Lower lobe of right lung (tissue), 2 donors: ENCODE measurements around the gene GSG1L. TPM values are rescaled to one million over a fixed set of nuclear protein-coding genes. Genes with fewer than 3 reads are reported as not detected.

Experiments
- ATAC-seq, 2 donors: fragments of 200-7000 bp; cut with Tn5 transposase; one replicate each; pipeline ENCODE4 v1.9.1; 2020 to 2022; ENCODE audit warnings: mild to moderate bottlenecking in 2 of 2, moderate library complexity in 2 of 2
- DNase-seq: peaks from one replicate; pipeline ENCODE4 v3.0.0-alpha.2; 2020
- H3K27ac ChIP-seq: fragments of 200-600 bp; one replicate; pipeline ENCODE4 v1.8.0; 2022
- H3K27me3 ChIP-seq: fragments of 200-600 bp; one replicate; pipeline ENCODE4 v1.8.0; 2022; ENCODE audit warnings: low read depth
- H3K36me3 ChIP-seq: fragments of 200-600 bp; one replicate; pipeline ENCODE4 v1.8.0; 2022; ENCODE audit warnings: mild to moderate bottlenecking
- H3K4me1 ChIP-seq: fragments of 200-600 bp; one replicate; pipeline ENCODE4 v1.8.0; 2022
- H3K4me3 ChIP-seq: fragments of 200-600 bp; one replicate; pipeline ENCODE4 v1.8.0; 2022; ENCODE audit warnings: mild to moderate bottlenecking
- H3K9me3 ChIP-seq: fragments of 200-600 bp; one replicate; pipeline ENCODE4 v1.8.0; 2022
- intact Hi-C: fragments of 100-400 bp; cut with DNase I; formaldehyde crosslinking; loops from one replicate; pipeline ENCODE4 v1.11.0; 2022
- total RNA-seq: library from RNA; stranded (reverse); fragmentation: NEBNext Ultra II Directional; extraction: Animal tissue kit (Norgen Biotek cat#: 25700); gene quantifications from one replicate; pipeline ENCODE4 v1.2.1, GENCODE V29; 2021
- TF ChIP-seq, protein P1 (sequence below): fragments of 200-600 bp; IDR thresholded peaks from one replicate; pipeline ENCODE4 v1.8.0; 2022; ENCODE audit warnings: antibody characterized with exemption, mild to moderate bottlenecking
- donor health status: DM: no; HTN: yes; CAD: no; lungs with severe emphysema.

GSG1L gene
- total RNA-seq, 1 donor from 2014 or later: 0.30 TPM

DNA sequence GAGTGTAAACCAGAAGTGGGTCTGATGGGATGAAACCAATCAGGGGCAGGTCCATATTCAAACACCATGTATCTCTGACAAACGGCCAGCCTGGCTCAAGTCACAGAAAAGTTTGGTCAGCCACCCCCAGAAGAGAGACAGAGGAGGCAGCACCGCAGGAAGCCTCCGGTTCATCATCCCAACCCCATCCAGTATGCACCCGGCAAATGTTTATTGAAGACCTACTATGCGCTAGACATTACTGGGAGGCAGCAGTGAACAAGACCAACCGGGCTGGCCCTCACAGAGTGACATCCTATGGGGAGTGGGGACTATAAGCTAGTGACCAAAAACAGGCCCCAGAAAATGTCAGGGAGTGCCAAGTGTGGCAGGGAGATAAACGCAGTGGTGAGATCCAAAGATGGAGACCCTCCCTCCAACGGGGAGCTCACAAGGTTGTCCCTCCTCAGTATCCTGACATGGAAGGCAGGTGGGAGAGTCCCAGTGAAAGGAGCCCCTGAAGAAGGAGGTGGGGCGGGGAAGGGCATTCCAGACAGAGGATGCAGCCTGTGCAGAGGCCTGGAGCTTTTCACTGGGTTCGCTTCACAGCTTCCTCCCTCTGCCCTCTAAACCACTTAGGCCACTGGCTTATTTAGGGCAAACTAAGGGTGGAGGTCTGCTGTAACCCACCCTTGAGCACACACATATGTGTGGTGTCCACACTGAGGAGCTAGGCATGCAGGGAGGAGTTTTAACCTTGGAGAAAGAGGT lies 2.0 kb downstream of the GSG1L start:
- Histone ChIP-seq H3K27me3 (peaks cover 49% of the 10 kb centered on the region), H3K4me3 (no peak overlapping the region), H3K4me1 (no peaks in the 10 kb centered on the region), H3K36me3 (no peaks in the 10 kb centered on the region), H3K27ac (no peak overlapping the region), H3K9me3 (no peaks in the 10 kb centered on the region)
- TF ChIP-seq, protein P1, sequence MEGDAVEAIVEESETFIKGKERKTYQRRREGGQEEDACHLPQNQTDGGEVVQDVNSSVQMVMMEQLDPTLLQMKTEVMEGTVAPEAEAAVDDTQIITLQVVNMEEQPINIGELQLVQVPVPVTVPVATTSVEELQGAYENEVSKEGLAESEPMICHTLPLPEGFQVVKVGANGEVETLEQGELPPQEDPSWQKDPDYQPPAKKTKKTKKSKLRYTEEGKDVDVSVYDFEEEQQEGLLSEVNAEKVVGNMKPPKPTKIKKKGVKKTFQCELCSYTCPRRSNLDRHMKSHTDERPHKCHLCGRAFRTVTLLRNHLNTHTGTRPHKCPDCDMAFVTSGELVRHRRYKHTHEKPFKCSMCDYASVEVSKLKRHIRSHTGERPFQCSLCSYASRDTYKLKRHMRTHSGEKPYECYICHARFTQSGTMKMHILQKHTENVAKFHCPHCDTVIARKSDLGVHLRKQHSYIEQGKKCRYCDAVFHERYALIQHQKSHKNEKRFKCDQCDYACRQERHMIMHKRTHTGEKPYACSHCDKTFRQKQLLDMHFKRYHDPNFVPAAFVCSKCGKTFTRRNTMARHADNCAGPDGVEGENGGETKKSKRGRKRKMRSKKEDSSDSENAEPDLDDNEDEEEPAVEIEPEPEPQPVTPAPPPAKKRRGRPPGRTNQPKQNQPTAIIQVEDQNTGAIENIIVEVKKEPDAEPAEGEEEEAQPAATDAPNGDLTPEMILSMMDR: no peak
- DNase-seq (no peak), ATAC-seq (no peak)
- intact Hi-C loops: no loop called here

DNA sequence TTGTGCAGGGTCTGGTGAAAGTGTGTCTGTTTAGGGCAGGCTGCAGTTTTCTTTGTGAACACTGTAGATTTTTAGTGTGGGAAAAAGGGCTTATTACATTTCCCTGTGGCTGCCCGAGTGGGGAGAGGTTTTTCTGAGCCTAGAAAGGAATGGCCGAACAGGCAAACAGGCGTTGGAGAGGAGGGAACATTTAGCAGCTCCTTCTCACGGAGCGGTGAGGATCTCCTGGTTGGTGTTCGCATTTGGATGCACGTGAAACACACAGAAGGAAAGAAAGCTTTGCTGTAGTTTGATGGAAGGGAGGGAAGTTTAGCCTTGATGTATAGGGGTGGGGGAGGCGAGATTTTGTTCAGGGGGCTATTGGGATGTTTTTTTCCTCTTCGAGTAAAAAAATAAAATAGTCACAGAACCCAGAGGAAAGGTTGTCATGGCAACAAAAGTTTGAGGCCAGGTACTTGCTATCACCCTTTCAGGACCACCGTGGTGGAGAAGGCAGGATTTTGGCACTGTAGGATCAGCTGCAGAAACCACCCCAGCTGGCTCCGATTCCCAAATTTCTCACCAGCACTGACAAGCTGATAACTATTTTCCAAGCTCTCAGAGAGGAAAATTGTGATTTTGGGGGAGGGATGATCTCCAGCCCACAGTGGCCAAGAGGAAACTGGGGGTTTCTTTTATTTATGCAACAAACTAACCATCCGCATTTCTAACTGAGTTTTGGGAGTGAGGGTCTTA lies 3.5 kb downstream of the GSG1L start:
- peaks cover 51% of the 10 kb centered on the region for H3K27me3 ChIP-seq
- H3K4me3 ChIP-seq: no peak overlapping the region
- DNase-seq: no peak
- no peak for ATAC-seq
- no peaks in the 10 kb centered on the region for H3K9me3 ChIP-seq
- H3K36me3 ChIP-seq: no peaks in the 10 kb centered on the region
- TF ChIP-seq, protein P1: no peak
- intact Hi-C loops: no loop called here
- no peak overlapping the region for H3K27ac ChIP-seq
- no peaks in the 10 kb centered on the region for H3K4me1 ChIP-seq

GRCh38 chr16:28058839-28059589 lies 4.5 kb downstream of the GSG1L start:
- DNase-seq: no peak
- Histone ChIP-seq H3K9me3 (no peaks in the 10 kb centered on the region), H3K4me3 (no peak overlapping the region), H3K36me3 (no peaks in the 10 kb centered on the region), H3K27ac (no peak overlapping the region), H3K27me3 (peaks cover 50% of the 10 kb centered on the region), H3K4me1 (no peaks in the 10 kb centered on the region)
- ATAC-seq: no peak
- TF ChIP-seq, protein P1: no peak
- intact Hi-C loops: no loop called here

DNA sequence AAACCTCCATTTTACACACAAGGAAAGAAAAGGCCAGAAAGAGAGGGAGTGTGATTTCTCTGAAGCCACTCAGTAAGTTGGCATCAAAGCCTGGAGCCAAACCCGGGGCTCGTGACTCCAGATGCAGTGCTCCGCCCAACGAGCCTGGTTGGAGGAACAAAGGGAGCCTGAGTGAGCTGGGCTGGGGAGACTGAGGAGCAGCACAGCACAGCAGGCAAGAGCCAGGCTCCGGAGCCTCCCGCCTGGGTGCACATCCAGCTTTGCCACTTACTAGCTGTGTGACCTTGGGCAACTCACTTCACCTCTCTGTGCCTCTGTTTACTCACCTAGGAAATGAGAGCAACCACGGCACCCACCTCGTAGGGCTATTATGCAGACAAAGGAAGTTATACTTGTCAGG lies 5.6 kb downstream of the GSG1L start:
- ATAC-seq (no peak), DNase-seq (no peak)
- H3K4me3 ChIP-seq: no peak overlapping the region
- H3K9me3 ChIP-seq: no peaks in the 10 kb centered on the region
- TF ChIP-seq, protein P1: no peak
- no peaks in the 10 kb centered on the region for H3K4me1 ChIP-seq
- intact Hi-C loops: no loop called here
- no peak overlapping the region for H3K27ac ChIP-seq
- H3K27me3 ChIP-seq: peaks cover 52% of the 10 kb centered on the region
- H3K36me3 ChIP-seq: no peaks in the 10 kb centered on the region

DNA sequence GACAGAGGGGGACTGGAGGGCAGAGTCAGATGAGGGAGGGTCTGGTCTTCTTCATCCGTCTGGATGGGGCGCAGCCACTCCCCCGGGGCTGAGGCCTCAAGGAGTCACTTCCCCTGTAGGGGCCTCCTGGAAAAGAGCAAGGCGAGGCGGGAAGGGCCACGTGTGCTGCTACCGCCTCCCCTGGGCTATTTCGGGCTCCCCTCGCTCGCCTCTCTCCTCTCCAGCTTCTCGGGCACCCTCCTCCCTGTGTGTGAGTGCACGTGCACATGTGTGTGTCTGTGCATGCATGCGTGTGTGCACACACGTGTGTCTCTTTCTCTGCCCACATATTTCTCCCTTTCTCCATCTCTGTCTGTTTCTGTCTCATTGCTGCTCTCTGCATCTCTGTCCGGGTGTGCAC lies 10.1 kb downstream of the GSG1L start:
- H3K4me1 ChIP-seq: no peaks in the 10 kb centered on the region
- no peaks in the 10 kb centered on the region for H3K36me3 ChIP-seq
- DNase-seq (no peak), ATAC-seq (no peak)
- H3K27me3 ChIP-seq: peaks cover 34% of the 10 kb centered on the region
- no peak overlapping the region for H3K27ac ChIP-seq
- H3K9me3 ChIP-seq: peaks cover 6% of the 10 kb centered on the region
- no peak overlapping the region for H3K4me3 ChIP-seq
- TF ChIP-seq, protein P1: no peak
- intact Hi-C loops: no loop called here
